HepG2 (cell line): ENCODE data around the gene TTBK1. TPM values are rescaled to one million over a fixed set of nuclear protein-coding genes. Genes with fewer than 3 reads are reported as not detected.
A peak's percentile ranks its signal among the peaks of the same experiment; 100 is the strongest.

Experiments
- ARNT2 ChIP-seq: sonication (generic); formaldehyde crosslinking; IDR thresholded peaks from 2 replicates; pipeline ENCODE4 v1.8.0; 2022; ENCODE audit warnings: mild to moderate bottlenecking, low read depth, missing genetic modification reagents, moderate library complexity
- DPF2 ChIP-seq: sonication (generic); formaldehyde crosslinking; IDR thresholded peaks from 2 replicates; pipeline ENCODE4 v1.4.0; 2020; ENCODE audit warnings: mild to moderate bottlenecking, low read depth, missing genetic modification reagents, borderline replicate concordance
- IRF2 ChIP-seq: IDR thresholded peaks from 2 replicates; pipeline ENCODE4 v1.6.1; 2018; ENCODE audit warnings: missing genetic modification reagents, missing compliant biosample characterization
- KLF16 ChIP-seq, 2 experiments: sonication (generic) in 1 of 2; formaldehyde crosslinking in 1 of 2; IDR thresholded peaks; 2 replicates each; pipeline versions ENCODE4 v1.6.1 to v1.8.0; 2016 to 2023; ENCODE audit warnings: missing genetic modification reagents in 2 of 2, missing compliant biosample characterization in 1 of 2
- RERE ChIP-seq: IDR thresholded peaks from 2 replicates; pipeline ENCODE4 v1.6.1; 2016; ENCODE audit warnings: low read depth, missing genetic modification reagents, missing compliant biosample characterization
- REST ChIP-seq, 2 experiments: IDR thresholded peaks; 2 replicates each; pipeline ENCODE4 v1.6.1; 2011 to 2012; ENCODE audit warnings: low read length in 2 of 2, borderline replicate concordance in 1 of 2, low read depth in 1 of 2, mild to moderate bottlenecking in 1 of 2, moderate library complexity in 1 of 2
- ZNF34 ChIP-seq: sonication (generic); formaldehyde crosslinking; IDR thresholded peaks from 2 replicates; pipeline ENCODE4 v1.4.0; 2020; ENCODE audit warnings: mild to moderate bottlenecking, missing genetic modification reagents, borderline replicate concordance
- ZNF629 ChIP-seq: sonication (generic); formaldehyde crosslinking; conservative IDR thresholded peaks from 2 replicates; pipeline ENCODE4 v1.5.0; 2020; ENCODE audit warnings: missing genetic modification reagents
- polyA plus RNA-seq, 8 experiments: library from polyadenylated mRNA; depleted of rRNA in 3 of 8; stranded (reverse) in 7 of 8; unstranded in 1 of 8; fragments of >200 nt; fragmentation: Illumina TruSeq in 4 of 8; extraction: Trizol in 4 of 8; gene quantifications; 2 replicates each; pipeline versions ENCODE4 v1.2.1 to v1.2.3, GENCODE V29; 2011 to 2016; ENCODE audit warnings: low read depth in 4 of 8, missing spikeins in 1 of 8, mixed read lengths in 1 of 8; ENCODE audit not compliant: insufficient read depth in 1 of 8
- total RNA-seq, 5 experiments: library from RNA; depleted of rRNA; stranded (reverse); fragments of >200 nt; fragmentation: Illumina TruSeq; extraction: Trizol; gene quantifications; 2 replicates each; pipeline ENCODE4 v1.2.3, GENCODE V29; 2016; ENCODE audit warnings: low read depth in 1 of 5

The TTBK1 gene
- total and polyA plus RNA-seq, 2 of the 13 experiments (the other 11 are each of a cell fraction or from before 2014, with no cell fraction given) = 0.24 to 0.33 TPM

- TF ChIP-seq RERE (CRISPR knock-in tag) = no peak
- peak in 1 of 2 experiments; percentile 34; a peak in 1 of 4 replicates for TF ChIP-seq KLF16 (CRISPR knock-in tag; IDR thresholded peaks at IDR 0.05)
- TF ChIP-seq IRF2 (CRISPR knock-in tag) = 0 out of 2 replicates have a peak, but pooled peaks have one; percentile 6
- 0 out of 2 replicates have a peak, but pooled peaks have one; percentile 69 for TF ChIP-seq ZNF34 (CRISPR knock-in tag)
- TF ChIP-seq DPF2 = no peak; the same call in 1 of the 2 replicates
- no peak for TF ChIP-seq REST (IDR thresholded peaks at IDR 0.05; ENCODE audit: borderline replicate concordance in 1 of 2, low read depth in 1 of 2, low read length in 2 of 2)
- no peak for TF ChIP-seq ZNF629
- peak; percentile 87 for TF ChIP-seq ARNT2 (CRISPR knock-in tag)
- TF ChIP-seq, all 625 proteins: peak for 188
Observed at GRCh38 chr6:43297644-43298564, 54.6 kb downstream of the TTBK1 start, which contains the start of gene SLC22A7 (continued).
